Spinal cord (tissue), 10 donors: Measurements from ENCODE around the gene VIPR1. TPM values are rescaled to one million over a fixed set of nuclear protein-coding genes. Genes with fewer than 3 reads are reported as not detected.

Experiments used
- DNase-seq, 6 donors: peaks; one replicate each; pipeline versions ENCODE4 v3.0.0 to v3.0.0-alpha.2; 2013 to 2015; ENCODE audit warnings: low spot score in 6 of 6, low read depth in 4 of 6
- H3K27ac ChIP-seq: one replicate; pipeline ENCODE4 v1.5.1; 2013; ENCODE audit warnings: low read depth, low read length, control low read depth
- H3K27me3 ChIP-seq: one replicate; pipeline ENCODE4 v1.6.1; 2013; ENCODE audit warnings: low read length; ENCODE audit not compliant: control insufficient read depth, insufficient read depth
- H3K36me3 ChIP-seq: one replicate; pipeline ENCODE4 v1.6.1; 2013; ENCODE audit warnings: low read length; ENCODE audit not compliant: control insufficient read depth, insufficient read depth
- H3K4me1 ChIP-seq: one replicate; pipeline ENCODE4 v1.6.1; 2013; ENCODE audit warnings: low read length; ENCODE audit not compliant: control insufficient read depth, insufficient read depth
- H3K4me3 ChIP-seq: one replicate; pipeline ENCODE4 v1.5.1; 2013; ENCODE audit warnings: low read depth, low read length, control low read depth
- H3K9me3 ChIP-seq: one replicate; pipeline ENCODE4 v1.6.1; 2013; ENCODE audit warnings: low read length; ENCODE audit not compliant: control insufficient read depth, insufficient read depth
- WGBS: methylation state at CpG from one replicate; pipeline ENCODE4 v1.1.5; 2013; ENCODE audit warnings: missing lambda C conversion rate; ENCODE audit not compliant: insufficient coverage; 5-methylcytosine and 5-hydroxymethylcytosine counted together
- polyA plus RNA-seq, 2 donors: library from polyadenylated mRNA; unstranded; fragments of 120-200 nt; gene quantifications; one replicate each; pipeline ENCODE4 v1.2.1, GENCODE V29; 2013; ENCODE audit not compliant: insufficient read length in 2 of 2
- total RNA-seq, 2 donors: library from RNA; depleted of rRNA in 1 of 2; stranded (reverse); fragments of 120-200 nt in 1 of 2; fragments of >200 nt in 1 of 2; gene quantifications; one replicate each; pipeline versions ENCODE4 v1.2.3 to v1.2.4, GENCODE V29; 2013 to 2014
- donor health status: healthy.

Gene VIPR1
- total and polyA plus RNA-seq, 4 donors, result 1.4 to 2.5 (median 1.8) TPM

GRCh38 chr3:42516443-42516842 lies 14.0 kb downstream of the VIPR1 start:
- no peak for DNase-seq
- Histone ChIP-seq H3K36me3 (no peaks in the 10 kb centered on the region), H3K27me3 (no peaks in the 10 kb centered on the region), H3K27ac (no peak overlapping the region), H3K4me3 (no peak overlapping the region), H3K9me3 (no peaks in the 10 kb centered on the region), H3K4me1 (no peaks in the 10 kb centered on the region)
- WGBS, result 80% methylated on average over 4 of the region's 5 CpGs

GRCh38 chr3:42517117-42517516 lies 14.7 kb downstream of the VIPR1 start:
- H3K4me1 ChIP-seq, result no peaks in the 10 kb centered on the region
- no peak overlapping the region for H3K4me3 ChIP-seq
- no peak overlapping the region for H3K27ac ChIP-seq
- 47% methylated on average over 4 of the region's 4 CpGs for WGBS
- H3K36me3 ChIP-seq, result no peaks in the 10 kb centered on the region
- no peaks in the 10 kb centered on the region for H3K9me3 ChIP-seq
- DNase-seq, result no peak
- H3K27me3 ChIP-seq, result no peaks in the 10 kb centered on the region

GRCh38 chr3:42518800-42519567 lies 16.5 kb downstream of the VIPR1 start:
- H3K4me1 ChIP-seq, result no peaks in the 10 kb centered on the region
- no peaks in the 10 kb centered on the region for H3K27me3 ChIP-seq
- no peak overlapping the region for H3K4me3 ChIP-seq
- no peak for DNase-seq
- 70% methylated on average over 2 of the region's 6 CpGs for WGBS
- H3K27ac ChIP-seq, result no peak overlapping the region
- no peaks in the 10 kb centered on the region for H3K9me3 ChIP-seq
- H3K36me3 ChIP-seq, result no peaks in the 10 kb centered on the region

- Histone ChIP-seq H3K27me3 (no peaks in the 10 kb centered on the region), H3K4me3 (no peak overlapping the region), H3K4me1 (no peaks in the 10 kb centered on the region), H3K36me3 (no peaks in the 10 kb centered on the region), H3K27ac (no peak overlapping the region), H3K9me3 (no peaks in the 10 kb centered on the region)
- DNase-seq, result no peak
- no CpG with 5 or more reads among the region's 2 CpGs for WGBS
These were observed 17.1 kb downstream of the VIPR1 start for GRCh38 chr3:42519568-42519962.

- Histone ChIP-seq H3K27ac (no peak overlapping the region), H3K4me1 (no peaks in the 10 kb centered on the region), H3K4me3 (no peak overlapping the region), H3K27me3 (no peaks in the 10 kb centered on the region), H3K36me3 (no peaks in the 10 kb centered on the region), H3K9me3 (no peaks in the 10 kb centered on the region)
- WGBS, result 29% methylated on average over 3 of the region's 4 CpGs
- DNase-seq, result no peak
These were observed 17.9 kb downstream of the VIPR1 start for GRCh38 chr3:42520336-42520735.

GRCh38 chr3:42520906-42521305 lies 18.5 kb downstream of the VIPR1 start:
- H3K36me3 ChIP-seq, result peaks cover 2% of the 10 kb centered on the region
- 95% methylated on average over 3 of the region's 4 CpGs for WGBS
- no peaks in the 10 kb centered on the region for H3K4me1 ChIP-seq
- no peak overlapping the region for H3K27ac ChIP-seq
- no peak for DNase-seq
- no peaks in the 10 kb centered on the region for H3K9me3 ChIP-seq
- no peaks in the 10 kb centered on the region for H3K27me3 ChIP-seq
- H3K4me3 ChIP-seq, result no peak overlapping the region

GRCh38 chr3:42524751-42525150 lies 22.3 kb downstream of the VIPR1 start:
- DNase-seq, result no peak
- no peaks in the 10 kb centered on the region for H3K4me1 ChIP-seq
- H3K27ac ChIP-seq, result no peak overlapping the region
- no peak overlapping the region for H3K4me3 ChIP-seq
- H3K36me3 ChIP-seq, result peaks cover 7% of the 10 kb centered on the region
- no CpG with 5 or more reads among the region's 3 CpGs for WGBS
- no peaks in the 10 kb centered on the region for H3K27me3 ChIP-seq
- no peaks in the 10 kb centered on the region for H3K9me3 ChIP-seq

GRCh38 chr3:42525212-42525611 lies 22.8 kb downstream of the VIPR1 start:
- H3K4me3 ChIP-seq, result no peak overlapping the region
- H3K4me1 ChIP-seq, result no peaks in the 10 kb centered on the region
- no peaks in the 10 kb centered on the region for H3K9me3 ChIP-seq
- 63% methylated on average over 4 of the region's 4 CpGs for WGBS
- no peak for DNase-seq
- H3K27ac ChIP-seq, result no peak overlapping the region
- H3K27me3 ChIP-seq, result no peaks in the 10 kb centered on the region
- peaks cover 7% of the 10 kb centered on the region for H3K36me3 ChIP-seq

- Histone ChIP-seq H3K27ac (no peak overlapping the region), H3K36me3 (peaks cover 7% of the 10 kb centered on the region)
These were observed 23.4 kb downstream of the VIPR1 start for GRCh38 chr3:42525736-42526345.

More at GRCh38 chr3:42525736-42526345, 23.4 kb downstream of the VIPR1 start:
- DNase-seq, result no peak
- H3K4me3 ChIP-seq, result no peak overlapping the region
- no peaks in the 10 kb centered on the region for H3K4me1 ChIP-seq
- 89% methylated on average over 9 of the region's 13 CpGs for WGBS
- H3K27me3 ChIP-seq, result no peaks in the 10 kb centered on the region
- H3K9me3 ChIP-seq, result no peaks in the 10 kb centered on the region
